DMS 273 (cell line): Measurements from ENCODE around the gene LOXL1.

Source experiments
- DNase-seq: peaks from one replicate; lab custom pipeline; 2025; ENCODE audit not compliant: unreplicated experiment; lab: John Stamatoyannopoulos, UW

LOXL1 gene

DNA sequence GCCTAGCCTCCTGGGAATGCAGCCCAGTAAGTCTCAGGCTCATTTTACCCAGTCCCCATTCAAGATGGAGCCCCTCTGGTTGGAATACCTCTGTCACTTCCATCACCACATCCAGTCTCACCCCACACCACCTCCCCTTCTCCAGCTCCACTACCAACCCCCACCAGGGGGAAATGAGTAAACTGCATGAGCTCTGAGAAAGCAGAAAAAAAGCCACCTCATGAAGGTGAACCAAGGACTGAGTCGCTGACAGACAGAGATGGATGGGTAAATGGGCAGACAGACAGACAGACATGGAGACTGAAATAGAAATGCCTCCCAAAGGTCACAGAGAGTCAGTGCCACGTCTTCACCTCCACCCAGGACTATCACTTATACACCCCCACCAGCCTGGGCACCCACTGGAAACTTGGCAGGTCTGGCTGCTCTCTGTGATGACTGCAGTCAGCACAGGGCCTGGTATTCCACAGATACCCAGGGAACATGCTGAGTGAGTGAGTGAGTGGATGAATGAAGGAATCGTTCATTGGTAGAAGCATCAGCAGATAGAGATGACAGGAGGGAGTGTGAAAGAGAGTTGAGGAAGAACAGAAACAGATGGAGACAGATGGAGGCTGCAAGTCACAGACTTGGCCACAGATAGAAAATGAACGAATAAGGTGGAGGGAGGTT is 4.9 kb upstream of the LOXL1 start:
- peak; percentile 69 for DNase-seq

DNA sequence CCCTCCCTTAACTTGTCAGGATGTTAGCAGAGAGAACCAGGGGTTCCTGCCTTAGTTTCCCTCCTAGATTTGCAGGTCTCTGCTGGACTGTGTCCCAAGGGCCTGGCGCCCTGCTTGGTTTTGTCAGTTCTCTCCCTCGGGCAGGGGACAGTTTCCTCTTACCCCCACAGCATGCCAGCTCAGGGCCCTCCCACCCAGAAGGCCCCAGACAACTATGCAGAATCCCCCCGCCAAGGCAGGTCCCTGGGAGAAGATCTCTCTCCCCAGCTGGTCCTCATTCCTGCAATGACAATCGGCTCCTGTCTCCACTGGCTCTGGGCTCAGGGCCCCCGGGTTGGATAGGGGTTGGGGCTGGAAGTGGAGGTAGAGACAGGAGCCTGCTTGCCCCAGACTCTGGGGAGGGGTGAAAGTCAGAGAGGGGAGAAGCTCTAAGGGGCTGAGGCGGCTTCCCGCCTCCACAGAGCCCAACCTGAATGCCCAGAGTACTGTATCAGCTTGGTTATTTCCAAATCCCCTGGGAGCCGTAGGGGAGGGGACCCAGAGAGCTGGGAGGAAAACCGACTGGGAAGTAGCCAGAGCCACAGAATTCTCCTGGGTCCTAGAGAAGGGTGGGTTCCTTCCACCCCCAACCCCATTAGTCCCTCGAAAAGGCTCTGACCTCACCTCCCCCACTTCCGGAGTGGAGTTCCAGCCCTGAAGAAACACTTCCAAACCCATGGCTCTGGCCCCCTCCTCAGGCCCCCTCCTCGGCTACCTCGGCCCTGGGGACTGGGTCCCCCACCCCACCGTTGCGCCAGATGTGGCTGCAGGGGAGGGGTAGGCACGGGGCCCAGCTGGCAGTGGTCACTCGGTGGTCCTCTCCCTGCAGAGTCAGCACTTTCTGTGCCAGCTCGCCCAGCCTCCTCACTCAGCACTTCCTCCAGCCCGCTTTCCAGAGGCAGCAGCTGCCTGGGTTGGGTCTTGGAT is 3.8 kb upstream of the LOXL1 start:
- DNase-seq, result peak; percentile 77

DNA sequence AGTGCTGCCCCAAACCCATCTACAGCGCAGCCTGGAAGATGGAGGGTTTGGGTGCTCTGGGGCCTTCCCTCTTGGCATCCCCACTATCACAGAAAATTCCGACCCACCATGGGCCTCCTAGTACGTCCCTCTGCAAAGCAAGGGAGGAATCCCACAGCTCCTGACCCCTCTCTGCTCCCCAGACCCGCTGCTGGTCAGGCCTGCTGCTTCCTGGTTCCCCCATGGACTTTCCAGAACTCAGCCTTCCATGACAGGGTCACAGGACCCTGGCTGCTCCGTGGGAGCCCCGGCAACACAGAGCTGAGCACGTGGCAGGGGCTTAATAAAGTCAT is 3.1 kb upstream of the LOXL1 start:
- no peak for DNase-seq

DNA sequence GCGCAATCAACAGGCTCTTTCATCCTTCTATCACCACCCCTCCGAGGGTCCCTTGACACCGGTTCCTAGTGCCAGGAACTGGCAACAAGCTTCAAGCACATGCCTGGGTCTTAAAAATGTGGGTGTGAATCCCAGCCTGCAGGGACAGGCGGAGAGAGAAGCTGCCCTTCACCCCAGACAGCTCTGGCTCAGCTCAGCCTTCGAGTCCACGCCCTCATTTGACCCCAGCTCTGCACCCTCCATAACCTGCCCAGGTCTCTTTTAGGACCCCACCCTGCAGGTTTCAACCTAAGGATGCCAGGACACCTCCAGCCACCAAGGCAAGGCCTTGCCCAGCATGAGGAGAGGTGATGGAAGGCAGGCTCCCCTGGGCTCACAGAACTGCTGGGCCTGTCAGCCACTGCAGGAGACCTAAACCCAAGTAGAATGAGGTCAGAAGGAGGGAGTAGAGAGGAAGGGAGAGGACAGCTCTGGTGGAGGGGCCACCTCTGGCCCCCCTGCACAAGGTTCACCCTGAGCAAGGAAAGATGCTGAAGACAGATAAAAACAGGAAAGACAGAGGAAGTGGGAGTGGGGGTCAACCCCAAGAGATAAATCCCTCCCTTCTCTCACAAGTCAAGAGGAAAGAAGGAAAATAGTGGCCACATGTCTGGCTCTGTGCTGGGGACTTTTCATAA is 2.6 kb upstream of the LOXL1 start:
- no peak for DNase-seq

DNA sequence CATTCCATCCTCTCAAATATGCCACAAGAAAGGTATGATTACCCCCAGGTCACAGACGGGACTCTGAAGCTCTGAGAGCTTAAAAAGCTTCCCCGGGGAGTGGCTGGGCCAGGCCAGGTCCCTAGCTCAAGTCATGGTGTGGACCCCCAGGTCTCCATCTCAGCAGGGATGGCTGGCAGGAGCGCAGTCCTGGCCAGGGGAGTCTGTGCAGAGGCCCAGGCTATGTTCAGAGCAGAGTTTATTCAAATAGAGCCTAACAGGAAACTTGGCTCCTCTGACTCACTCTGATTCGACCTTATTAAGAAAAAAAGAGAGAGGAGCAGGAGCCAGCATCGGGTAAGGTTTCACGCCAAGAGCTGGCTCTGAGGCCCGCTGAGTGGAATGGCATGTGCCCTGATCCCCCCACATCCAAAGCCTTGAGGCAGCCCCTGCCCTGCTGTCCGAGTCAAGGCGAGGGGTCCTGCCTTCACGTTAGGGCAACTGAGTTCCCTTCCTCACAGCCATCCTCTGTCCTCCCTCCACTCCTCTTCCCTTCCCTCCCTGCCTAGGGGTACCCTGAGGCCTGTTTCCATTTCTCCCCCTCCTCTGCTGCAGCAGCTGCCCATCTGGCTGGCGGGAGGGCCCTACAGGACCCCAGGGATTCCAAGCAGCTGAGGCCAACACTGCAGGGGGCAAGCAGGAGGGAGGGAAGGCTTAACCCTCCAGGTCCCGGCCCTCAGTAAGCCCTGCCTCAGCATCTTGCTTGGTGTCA is 1.9 kb upstream of the LOXL1 start:
- peak; percentile 87 for DNase-seq

DNA sequence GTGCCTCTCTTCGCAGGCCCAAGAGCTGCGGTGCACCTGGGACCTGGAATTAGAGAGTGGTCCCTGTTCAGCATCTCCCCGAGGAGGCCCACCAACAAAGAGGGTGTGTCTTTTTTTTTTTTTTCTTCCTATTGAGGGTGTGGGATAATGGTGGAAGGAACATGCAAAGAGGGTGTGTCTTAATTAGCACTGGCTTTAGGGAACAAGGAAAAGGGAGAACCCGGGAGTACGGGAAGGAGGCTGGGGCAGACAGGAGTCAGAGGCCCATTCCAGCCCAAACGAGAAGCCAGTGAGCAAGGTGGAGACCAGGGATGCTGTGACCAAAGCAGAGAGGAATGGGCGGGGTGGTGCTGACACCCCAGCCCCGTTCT is 429 bp upstream of the LOXL1 start:
- no peak for DNase-seq

DNA sequence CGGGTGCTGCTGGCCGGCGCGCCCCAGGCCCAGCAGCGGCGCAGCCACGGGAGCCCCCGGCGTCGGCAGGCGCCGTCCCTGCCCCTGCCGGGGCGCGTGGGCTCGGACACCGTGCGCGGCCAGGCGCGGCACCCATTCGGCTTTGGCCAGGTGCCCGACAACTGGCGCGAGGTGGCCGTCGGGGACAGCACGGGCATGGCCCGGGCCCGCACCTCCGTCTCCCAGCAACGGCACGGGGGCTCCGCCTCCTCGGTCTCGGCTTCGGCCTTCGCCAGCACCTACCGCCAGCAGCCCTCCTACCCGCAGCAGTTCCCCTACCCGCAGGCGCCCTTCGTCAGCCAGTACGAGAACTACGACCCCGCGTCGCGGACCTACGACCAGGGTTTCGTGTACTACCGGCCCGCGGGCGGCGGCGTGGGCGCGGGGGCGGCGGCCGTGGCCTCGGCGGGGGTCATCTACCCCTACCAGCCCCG is 777 bp downstream of the LOXL1 start:
- peak; percentile 68 for DNase-seq

DNA sequence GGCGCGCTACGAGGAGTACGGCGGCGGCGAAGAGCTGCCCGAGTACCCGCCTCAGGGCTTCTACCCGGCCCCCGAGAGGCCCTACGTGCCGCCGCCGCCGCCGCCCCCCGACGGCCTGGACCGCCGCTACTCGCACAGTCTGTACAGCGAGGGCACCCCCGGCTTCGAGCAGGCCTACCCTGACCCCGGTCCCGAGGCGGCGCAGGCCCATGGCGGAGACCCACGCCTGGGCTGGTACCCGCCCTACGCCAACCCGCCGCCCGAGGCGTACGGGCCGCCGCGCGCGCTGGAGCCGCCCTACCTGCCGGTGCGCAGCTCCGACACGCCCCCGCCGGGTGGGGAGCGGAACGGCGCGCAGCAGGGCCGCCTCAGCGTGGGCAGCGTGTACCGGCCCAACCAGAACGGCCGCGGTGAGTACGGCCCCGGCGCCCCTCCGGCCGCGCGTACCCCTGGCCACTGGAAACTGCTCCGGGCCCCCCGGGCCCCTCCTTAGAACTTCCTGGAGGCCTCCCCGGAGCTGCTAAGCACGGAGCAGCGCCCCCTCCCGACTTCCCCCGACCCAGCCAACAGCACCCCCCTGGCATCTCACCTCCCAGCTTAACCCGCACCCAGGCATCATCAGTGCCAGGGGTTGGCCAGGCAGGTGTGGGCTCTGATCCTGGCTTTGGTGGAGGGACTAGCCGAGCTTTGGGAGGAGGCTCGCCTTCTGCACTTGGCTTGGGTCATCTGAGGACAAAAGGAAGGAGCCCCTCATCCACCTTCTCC is 1.4 kb downstream of the LOXL1 start:
- DNase-seq, result peak; percentile 80

DNA sequence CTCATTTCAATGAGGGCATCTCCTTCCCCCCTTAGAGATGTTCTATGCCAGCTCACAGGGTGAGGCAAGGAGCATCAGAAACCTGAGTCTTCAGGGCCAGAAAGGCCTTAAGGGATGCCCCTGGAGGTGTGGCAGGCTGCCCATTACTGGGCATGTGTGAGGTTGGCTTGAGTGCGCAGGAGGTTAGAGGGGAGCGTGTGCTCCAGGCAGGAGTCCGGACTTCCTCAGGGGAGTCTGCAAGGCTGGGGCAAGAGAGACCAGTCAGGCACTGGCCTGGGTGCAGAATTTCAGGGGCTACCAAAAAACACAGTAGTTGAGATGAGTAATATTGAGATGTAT is 1.9 kb downstream of the LOXL1 start:
- peak; percentile 63 for DNase-seq

DNA sequence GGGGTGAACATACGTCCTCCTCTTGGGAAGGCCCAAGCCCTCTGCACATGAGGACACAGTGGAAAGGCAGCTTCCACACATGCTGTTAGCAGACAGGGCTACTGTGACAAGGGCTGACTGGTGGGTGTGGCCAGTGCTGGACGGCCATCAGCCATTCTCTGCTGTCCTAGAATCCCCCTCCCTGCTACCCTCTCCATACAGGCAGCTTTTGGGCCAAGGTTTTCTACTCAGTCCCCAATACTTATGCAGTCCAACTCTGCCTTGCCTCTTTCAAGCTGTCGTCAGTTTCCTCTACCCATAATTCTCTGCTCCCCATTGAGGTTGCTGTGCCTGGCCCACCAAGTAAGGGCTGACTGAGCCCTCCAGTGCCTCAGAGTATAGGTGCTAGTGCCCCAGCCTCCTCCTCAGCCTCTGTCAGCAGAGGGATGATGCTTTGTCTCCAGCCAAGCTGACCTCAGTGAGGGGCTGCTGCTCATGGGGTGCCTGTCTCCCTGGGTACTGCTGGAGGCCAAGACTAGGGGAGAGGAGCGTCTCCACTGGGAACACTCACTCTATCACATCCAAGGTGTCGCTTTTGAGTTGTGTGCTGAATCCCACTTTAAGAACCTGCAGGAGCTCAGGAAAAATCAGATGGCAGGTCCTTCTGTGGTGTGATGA is 2.8 kb downstream of the LOXL1 start:
- no peak for DNase-seq

DNA sequence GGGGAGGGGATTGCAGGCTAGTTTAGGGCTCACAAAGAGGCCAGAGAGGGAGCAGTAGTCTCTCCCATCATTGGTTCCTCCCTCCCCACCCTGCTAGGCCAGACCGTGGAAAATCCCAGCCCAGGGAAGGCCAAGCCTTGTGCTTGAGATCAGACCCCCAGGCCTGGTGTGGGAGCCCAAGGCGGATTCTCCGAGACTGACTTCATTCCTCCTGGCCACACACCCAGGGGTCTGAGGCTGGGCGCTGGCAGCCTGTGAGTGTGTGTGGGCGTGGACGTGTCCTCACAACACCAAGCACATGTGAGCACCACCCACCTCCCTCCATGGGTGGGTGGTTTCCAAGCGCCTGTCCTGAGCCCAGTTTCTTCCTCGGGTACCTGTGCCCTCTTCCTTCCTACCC is 4.1 kb downstream of the LOXL1 start:
- peak; percentile 15 for DNase-seq

DNA sequence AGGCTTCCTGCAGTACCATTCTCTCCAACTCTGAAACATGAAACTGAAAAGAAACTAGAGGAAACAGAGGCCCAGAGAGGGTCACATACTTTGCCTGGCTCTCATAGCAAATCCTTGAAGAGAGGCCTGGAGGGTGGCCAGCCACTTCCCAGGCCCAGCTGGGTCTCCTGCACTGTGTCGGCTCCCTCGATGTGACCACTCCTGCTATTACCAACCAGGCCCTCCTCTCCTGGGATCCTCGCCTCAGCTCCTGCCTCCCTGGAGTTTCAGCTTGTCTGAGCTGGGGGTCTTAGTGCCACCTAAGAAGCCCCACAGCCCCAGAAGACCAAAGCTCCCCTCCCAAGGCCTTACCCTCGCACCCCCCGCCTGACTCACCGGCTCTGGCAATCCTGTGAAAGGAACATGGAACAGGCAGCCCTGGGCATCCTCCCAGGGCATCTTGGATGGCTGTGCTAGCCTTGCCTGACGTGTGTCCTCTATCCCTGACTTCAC is 4.6 kb downstream of the LOXL1 start:
- no peak for DNase-seq

DNA sequence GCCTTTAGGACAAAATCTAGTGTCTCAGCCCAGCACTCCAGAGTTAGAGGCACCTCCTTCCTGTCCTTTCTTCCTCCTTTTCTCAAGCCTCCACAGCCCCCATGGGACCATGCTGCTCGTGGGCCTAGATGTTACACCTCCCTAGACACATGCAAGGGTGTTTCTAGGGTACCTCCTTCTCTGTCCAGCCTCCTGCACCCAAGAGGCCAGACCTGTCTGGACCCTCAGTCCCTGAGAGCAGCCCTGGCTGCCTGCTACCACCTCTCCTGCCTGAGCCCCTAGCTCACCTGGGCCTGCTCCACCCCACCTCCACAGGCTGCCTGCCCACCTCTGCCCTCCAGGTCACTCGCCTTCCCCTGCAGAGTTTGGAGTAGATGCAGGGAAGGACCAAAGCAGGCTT is 5.2 kb downstream of the LOXL1 start:
- no peak for DNase-seq

DNA sequence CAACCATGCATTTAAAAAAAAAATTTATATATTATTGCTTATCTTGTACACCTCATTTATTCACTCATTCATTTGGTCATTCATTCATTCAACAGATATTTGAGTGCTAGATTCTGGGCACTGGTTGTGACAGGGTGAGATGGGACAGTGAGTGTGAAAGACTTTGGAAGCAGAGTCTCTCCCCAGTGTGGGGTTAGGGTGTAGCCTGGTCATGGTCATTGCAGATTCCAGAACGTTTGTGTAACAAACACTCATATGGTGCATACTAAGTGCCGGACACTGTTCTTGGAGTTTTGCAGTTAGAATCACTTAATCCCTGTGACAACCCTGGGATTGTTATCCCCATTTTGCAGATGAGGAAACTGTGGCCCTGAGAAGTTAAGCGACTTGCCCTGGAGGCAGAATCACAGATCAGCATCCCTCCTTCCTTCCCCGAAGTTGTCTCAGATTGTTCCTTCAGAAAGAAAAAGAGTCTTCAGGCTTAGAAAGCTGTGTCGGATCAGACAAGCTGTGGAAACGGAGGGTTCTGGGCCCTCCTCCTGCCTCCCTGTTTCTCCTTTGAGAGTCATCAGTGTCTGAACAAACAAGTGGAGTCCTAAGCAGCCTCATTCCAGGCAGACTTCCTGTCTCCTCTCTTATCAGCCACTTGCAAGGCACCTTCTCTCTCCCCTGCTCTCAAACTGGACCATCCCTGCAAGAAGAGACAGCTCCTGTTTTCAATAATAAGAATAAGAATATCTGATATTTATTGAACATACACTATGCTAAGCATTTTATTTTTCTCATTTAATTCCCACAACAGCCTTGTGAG is 6.3 kb downstream of the LOXL1 start:
- DNase-seq, result no peak

DNA sequence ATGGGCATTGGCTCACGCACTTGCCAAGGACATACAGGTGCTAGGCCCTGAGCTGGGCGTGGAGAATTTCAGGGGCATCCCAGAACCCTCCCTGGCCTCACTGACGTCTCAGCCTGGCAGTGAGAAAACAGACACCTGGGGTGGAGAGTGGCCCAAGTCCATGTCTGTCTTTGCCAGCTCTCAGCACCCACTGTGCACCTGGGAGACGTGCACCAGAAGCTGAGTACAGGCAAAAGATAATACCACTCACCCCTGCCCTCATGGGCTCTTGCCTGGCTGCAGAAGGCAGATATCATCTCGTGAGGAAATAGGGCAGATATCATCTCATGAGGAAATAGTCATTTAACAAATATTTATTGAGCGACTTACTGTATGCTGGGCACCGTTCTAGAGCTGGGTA is 8.0 kb downstream of the LOXL1 start:
- no peak for DNase-seq

DNA sequence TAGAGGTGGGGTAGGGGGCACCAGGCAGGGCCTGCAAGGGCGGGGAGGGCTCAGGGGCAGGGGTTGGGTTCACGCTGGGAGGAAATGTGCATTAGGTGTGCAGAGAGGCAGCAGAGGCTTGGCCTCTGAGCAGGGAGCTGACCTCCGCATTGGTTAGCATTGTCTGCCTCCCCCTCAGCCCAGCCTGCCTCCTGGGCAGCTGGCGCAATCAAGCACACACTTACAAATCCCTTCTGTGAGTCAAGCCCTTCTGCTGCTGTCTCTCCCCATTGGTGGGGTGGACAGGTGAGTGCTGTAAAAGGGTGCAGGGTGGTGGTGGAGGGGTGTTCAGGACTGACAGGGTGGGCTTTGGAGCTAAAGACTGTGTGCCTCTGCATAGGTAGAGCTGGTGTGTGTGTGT is 9.3 kb downstream of the LOXL1 start:
- peak; percentile 40 for DNase-seq

DNA sequence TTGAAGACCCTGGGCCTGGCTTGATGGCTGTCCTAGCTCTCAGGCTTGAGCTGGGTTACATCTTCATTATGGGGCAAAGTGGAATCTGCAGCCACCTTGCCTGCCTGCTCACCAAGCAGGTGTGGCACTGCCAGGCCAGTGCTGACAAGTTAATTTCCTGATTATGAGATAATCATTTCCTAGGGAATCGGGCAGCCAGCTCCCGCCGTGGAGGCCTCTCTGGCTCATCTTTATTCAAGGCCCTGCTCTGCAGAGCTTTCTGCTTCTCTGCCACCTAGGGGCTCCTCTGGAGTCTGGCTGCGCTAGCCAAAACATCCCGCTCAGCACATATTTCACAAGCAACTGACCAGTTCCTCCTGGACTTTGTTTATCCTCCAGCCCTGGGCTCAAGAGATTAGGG is 9.9 kb downstream of the LOXL1 start:
- peak; percentile 31 for DNase-seq

DNA sequence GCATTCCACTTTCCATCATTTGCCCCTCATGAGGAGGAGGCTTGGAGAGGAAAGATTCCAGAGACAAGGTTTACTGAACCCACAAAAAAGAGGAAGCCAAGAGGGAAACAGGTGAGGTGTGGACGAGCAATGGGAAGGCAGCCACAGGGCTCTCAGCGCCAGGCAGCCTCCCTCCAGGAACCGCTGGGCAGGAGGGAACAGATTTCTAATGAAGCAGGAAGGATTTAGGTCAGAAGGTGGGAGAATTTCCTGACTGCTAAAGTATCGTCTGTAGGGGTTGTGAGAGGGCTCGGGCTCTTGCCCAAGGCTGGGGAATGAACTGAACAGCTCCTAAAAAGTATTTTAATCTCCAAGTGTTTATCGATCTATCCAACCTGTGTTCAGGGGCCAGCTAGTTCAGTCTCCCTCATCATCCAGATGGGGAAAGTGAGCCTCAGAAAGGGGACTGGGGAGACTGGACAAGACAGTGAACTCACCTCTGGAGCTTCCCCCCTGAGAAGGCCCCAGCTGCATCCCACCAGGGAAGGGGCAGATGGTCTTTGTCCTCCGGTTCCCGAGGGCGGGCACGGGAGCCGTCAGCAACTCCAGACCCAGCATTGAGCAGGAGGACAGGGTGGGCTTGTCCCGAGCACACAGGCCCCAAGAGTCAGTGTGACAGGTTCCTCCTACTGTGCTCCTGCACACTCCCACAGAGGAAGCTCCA is 10.5 kb downstream of the LOXL1 start:
- no peak for DNase-seq
